Measurements from ENCODE around the gene NEDD4L. TPM values are rescaled to one million over a fixed set of nuclear protein-coding genes. Genes with fewer than 3 reads are reported as not detected.
A peak's percentile ranks its signal among the peaks of the same experiment; 100 is the strongest.

Gene NEDD4L
- total and polyA plus RNA-seq, 3 donors from 2014 or later: 14.3 to 43.1 (median 42.7) TPM

- 37 to 41% methylated on average over 6 of the region's 6 CpGs for WGBS, 2 donors
- intact Hi-C loops (cut with DNase I; ENCODE audit: low total_unique reads): no loop called here
Observed at GRCh38 chr18:58321986-58322385, 278.0 kb downstream of the NEDD4L start.

GRCh38 chr18:58322464-58322863, 278.4 kb downstream of the NEDD4L start:
- intact Hi-C loops (cut with DNase I; ENCODE audit: low total_unique reads): no loop called here
- 50 to 86% methylated on average over 1 to 5 of the region's 5 CpGs for WGBS, 2 donors
- Histone ChIP-seq H3K4me3 (no peak overlapping the region), H3K9me3 (no peaks in the 10 kb centered on the region), H3K4me1 (no peaks in the 10 kb centered on the region), H3K36me3 (ENCODE audit: low read depth, missing control alignments) (no peaks in the 10 kb centered on the region), H3K27me3 (no peaks in the 10 kb centered on the region), H3K27ac (no peak overlapping the region)
- no peak for DNase-seq
- TF ChIP-seq POLR2A (IDR thresholded peaks at IDR 0.05) (no peak), CTCF (IDR thresholded peaks at IDR 0.05) (no peak)

More at GRCh38 chr18:58321986-58322385, 278.0 kb downstream of the NEDD4L start:
- no peaks in the 10 kb centered on the region for H3K36me3 ChIP-seq (ENCODE audit: low read depth, missing control alignments)
- no peaks in the 10 kb centered on the region for H3K4me1 ChIP-seq
- peak; percentile 67 for DNase-seq
- TF ChIP-seq CTCF (IDR thresholded peaks at IDR 0.05): peak; percentile 14 to 42 (median 37)
- TF ChIP-seq POLR2A (IDR thresholded peaks at IDR 0.05): no peak
- H3K9me3 ChIP-seq: no peaks in the 10 kb centered on the region
- no peak overlapping the region for H3K27ac ChIP-seq
- no peak overlapping the region for H3K4me3 ChIP-seq
- H3K27me3 ChIP-seq: no peaks in the 10 kb centered on the region

- no peak overlapping the region for H3K27ac ChIP-seq
- TF ChIP-seq POLR2A (IDR thresholded peaks at IDR 0.05) (no peak), CTCF (IDR thresholded peaks at IDR 0.05) (no peak)
- no peaks in the 10 kb centered on the region for H3K4me1 ChIP-seq
- no peaks in the 10 kb centered on the region for H3K36me3 ChIP-seq (ENCODE audit: low read depth, missing control alignments)
- DNase-seq: no peak
- WGBS, 2 donors: 87 to 94% methylated on average over 15 of the region's 15 CpGs
- H3K9me3 ChIP-seq: no peaks in the 10 kb centered on the region
- no peaks in the 10 kb centered on the region for H3K27me3 ChIP-seq
- H3K4me3 ChIP-seq: no peak overlapping the region
- intact Hi-C loops (cut with DNase I; ENCODE audit: low total_unique reads): no loop called here
Observed at GRCh38 chr18:58323866-58324762, 280.1 kb downstream of the NEDD4L start.

- Histone ChIP-seq H3K36me3 (ENCODE audit: low read depth, missing control alignments) (no peaks in the 10 kb centered on the region), H3K9me3 (no peaks in the 10 kb centered on the region), H3K4me1 (no peaks in the 10 kb centered on the region), H3K27me3 (no peaks in the 10 kb centered on the region), H3K27ac (no peak overlapping the region), H3K4me3 (no peak overlapping the region)
- no peak for DNase-seq
- 89 to 96% methylated on average over 16 of the region's 16 CpGs for WGBS, 2 donors
- TF ChIP-seq POLR2A (IDR thresholded peaks at IDR 0.05): no peak
- TF ChIP-seq CTCF (IDR thresholded peaks at IDR 0.05): no peak
- intact Hi-C loops (cut with DNase I; ENCODE audit: low total_unique reads): no loop called here
Observed at GRCh38 chr18:58324824-58325480, 280.9 kb downstream of the NEDD4L start.

Measured in testis (tissue), 3 donors.